ENCODE measurements around the gene KRTAP10-8. TPM values are rescaled to one million over a fixed set of nuclear protein-coding genes. Genes with fewer than 3 reads are reported as not detected.

Gene KRTAP10-8
- total and polyA plus RNA-seq, 2 of the 4 experiments (the other 2 are of a cell fraction) = not detected

DNA sequence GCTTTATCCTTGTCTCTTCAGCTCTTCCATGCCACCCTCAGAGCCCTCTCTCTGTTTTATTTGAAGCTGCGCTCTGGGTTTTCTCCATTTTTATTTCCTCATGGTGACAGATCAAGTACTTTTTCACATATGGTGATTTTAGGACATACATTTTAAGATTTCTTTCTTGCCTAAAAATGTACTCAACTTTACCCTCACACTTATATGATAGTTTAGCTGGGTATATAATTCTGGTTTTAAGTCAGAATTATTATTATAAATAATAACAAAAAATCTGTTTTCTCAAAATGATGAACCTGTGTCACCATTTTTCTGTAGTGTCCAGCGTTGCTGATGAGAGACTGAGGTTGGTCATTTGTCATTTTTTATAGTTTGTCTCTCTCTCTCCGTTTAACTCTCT is 30.7 kb upstream of the KRTAP10-8 start:
- H3K4me1 ChIP-seq (ENCODE audit: control insufficient read depth, insufficient read depth, low read length) = no peaks in the 10 kb centered on the region
- H4K8ac ChIP-seq (ENCODE audit: low read depth in 2 of 2, low read length in 2 of 2) = no peak overlapping the region
- no peak for ATAC-seq (ENCODE audit: low read depth)
- no peaks in the 10 kb centered on the region for H3K9me1 ChIP-seq (ENCODE audit: insufficient read depth, low read length)
- peaks cover 11% of the 10 kb centered on the region for H3K9me3 ChIP-seq (ENCODE audit: control insufficient read depth, insufficient read depth, low read length)
- H2AK5ac ChIP-seq (ENCODE audit: low read depth, low read length) = no peak overlapping the region
- no peak overlapping the region for H2AK9ac ChIP-seq (replicated peaks; ENCODE audit: low read depth, low read length, poor library complexity)
- no peaks in the 10 kb centered on the region for H3K79me1 ChIP-seq (ENCODE audit: low read depth in 1 of 2, low read length in 2 of 2)
- H4K5ac ChIP-seq (ENCODE audit: low read depth, low read length) = no peak overlapping the region
- in situ Hi-C loops (cut with MboI; ENCODE audit: low sequenced_read_pairs) = no loop called here
- no peak overlapping the region for H3K27ac ChIP-seq (ENCODE audit: insufficient read depth, low read length)
- H2AFZ ChIP-seq (replicated peaks; ENCODE audit: low read length, poor library complexity) = no peak overlapping the region
- no peak overlapping the region for H3K9ac ChIP-seq (ENCODE audit: low read depth, low read length)
- H3K18ac ChIP-seq (ENCODE audit: low read depth, low read length) = no peak overlapping the region
- no peak overlapping the region for H4K91ac ChIP-seq (ENCODE audit: insufficient read depth, low read depth, low read length)
- TF ChIP-seq, protein P1, sequence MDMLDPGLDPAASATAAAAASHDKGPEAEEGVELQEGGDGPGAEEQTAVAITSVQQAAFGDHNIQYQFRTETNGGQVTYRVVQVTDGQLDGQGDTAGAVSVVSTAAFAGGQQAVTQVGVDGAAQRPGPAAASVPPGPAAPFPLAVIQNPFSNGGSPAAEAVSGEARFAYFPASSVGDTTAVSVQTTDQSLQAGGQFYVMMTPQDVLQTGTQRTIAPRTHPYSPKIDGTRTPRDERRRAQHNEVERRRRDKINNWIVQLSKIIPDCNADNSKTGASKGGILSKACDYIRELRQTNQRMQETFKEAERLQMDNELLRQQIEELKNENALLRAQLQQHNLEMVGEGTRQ (IDR thresholded peaks at IDR 0.05; ENCODE audit: low read depth, low read length) = no peak
- TF ChIP-seq RCOR1 (IDR thresholded peaks at IDR 0.05; ENCODE audit: insufficient replicate concordance, low read length) = no peak
- TF ChIP-seq MXI1 (IDR thresholded peaks at IDR 0.05; ENCODE audit: borderline replicate concordance, low read depth, low read length) = no peak
- no peak for TF ChIP-seq CEBPB (IDR thresholded peaks at IDR 0.05; ENCODE audit: low read depth, low read length)
- no peak overlapping the region for H2BK20ac ChIP-seq (ENCODE audit: low read depth, low read length)
- no peak overlapping the region for H3K4me3 ChIP-seq (ENCODE audit: insufficient read depth, low read depth, low read length)
- no peaks in the 10 kb centered on the region for H4K20me1 ChIP-seq (ENCODE audit: insufficient read depth, low read length)
- dilution Hi-C loops (cut with HindIII; ENCODE audit: low sequenced_read_pairs, unreplicated experiment) = no loop called here
- no peak overlapping the region for H3K23ac ChIP-seq (ENCODE audit: low read depth, low read length)
- POLR2A ChIA-PET (ENCODE audit: unreplicated experiment) = no interaction called here
- no peak overlapping the region for H3K56ac ChIP-seq (ENCODE audit: extremely low read depth, insufficient read depth, low read length)
- no peak overlapping the region for H2BK120ac ChIP-seq (ENCODE audit: low read depth, low read length)
- H3K4me2 ChIP-seq (ENCODE audit: low read depth, low read length) = no peak overlapping the region
- H3K14ac ChIP-seq (replicated peaks; ENCODE audit: low read depth, low read length) = no peak overlapping the region
- H3K36me3 ChIP-seq (ENCODE audit: control insufficient read depth, insufficient read depth, low read length) = no peaks in the 10 kb centered on the region
- no CpG with 5 or more reads among the region's 3 CpGs for WGBS, 2 experiments (ENCODE audit: extremely low coverage in 2 of 2, insufficient read length in 1 of 2)
- CTCF ChIA-PET = no interaction called here
- no peak overlapping the region for H2BK15ac ChIP-seq (ENCODE audit: low read depth, low read length)
- H3K4ac ChIP-seq (ENCODE audit: low read depth, low read length) = no peak overlapping the region
- H3K27me3 ChIP-seq (ENCODE audit: control insufficient read depth, insufficient read depth, low read length) = peaks cover 3% of the 10 kb centered on the region; the same call in 1 of the 2 replicates
- intact Hi-C loops (cut with micrococcal nuclease) = no loop called here
- H2BK5ac ChIP-seq (ENCODE audit: low read depth, low read length, poor library complexity, severe bottlenecking) = no peak overlapping the region
- BruUV-seq (replicated peaks) = no TSS peak
- no peak for DNase-seq

All from IMR-90 (cell line).